ENCODE results near the gene POR.

The POR gene

GRCh38 chr7:75969704-75970498 lies 54.9 kb downstream of the POR start:
- DNase-seq (ENCODE audit: insufficient read length, low spot score) = no peak
- no peak for FAIRE-seq
- no peak for TF ChIP-seq CTCF (IDR thresholded peaks at IDR 0.05; ENCODE audit: insufficient read depth, missing control alignments)

- DNase-seq (ENCODE audit: insufficient read length, low spot score) (no peak), FAIRE-seq (no peak)
- TF ChIP-seq CTCF (IDR thresholded peaks at IDR 0.05; ENCODE audit: insufficient read depth, missing control alignments) = no peak
Observed at GRCh38 chr7:75971309-75971960, 56.5 kb downstream of the POR start.

- peak; percentile 25 for DNase-seq (ENCODE audit: insufficient read length, low spot score)
- TF ChIP-seq CTCF (IDR thresholded peaks at IDR 0.05; ENCODE audit: insufficient read depth, missing control alignments) = no peak
- FAIRE-seq = no peak
Observed at GRCh38 chr7:75971961-75972763, 57.2 kb downstream of the POR start.

GRCh38 chr7:75977743-75978142 lies 62.8 kb downstream of the POR start:
- DNase-seq (ENCODE audit: insufficient read length, low spot score) (peak; percentile 46), FAIRE-seq (no peak)
- no peak for TF ChIP-seq CTCF (IDR thresholded peaks at IDR 0.05; ENCODE audit: insufficient read depth, missing control alignments)

GRCh38 chr7:75979759-75980429 lies 64.9 kb downstream of the POR start:
- no peak for FAIRE-seq
- no peak for TF ChIP-seq CTCF (IDR thresholded peaks at IDR 0.05; ENCODE audit: insufficient read depth, missing control alignments)
- DNase-seq (ENCODE audit: insufficient read length, low spot score) = no peak

GRCh38 chr7:75980430-75981202 lies 65.7 kb downstream of the POR start:
- no peak for TF ChIP-seq CTCF (IDR thresholded peaks at IDR 0.05; ENCODE audit: insufficient read depth, missing control alignments)
- DNase-seq (ENCODE audit: insufficient read length, low spot score) (no peak), FAIRE-seq (no peak)

Measured in D721Med (cell line).